GM19452 (cell line): ENCODE results near the gene PRDM2.

Source experiments
- ATAC-seq: cut with Tn5 transposase; IDR thresholded peaks from one replicate; pipeline ENCODE4 v1.9.1; 2021; ENCODE audit not compliant: unreplicated experiment

Gene PRDM2

DNA sequence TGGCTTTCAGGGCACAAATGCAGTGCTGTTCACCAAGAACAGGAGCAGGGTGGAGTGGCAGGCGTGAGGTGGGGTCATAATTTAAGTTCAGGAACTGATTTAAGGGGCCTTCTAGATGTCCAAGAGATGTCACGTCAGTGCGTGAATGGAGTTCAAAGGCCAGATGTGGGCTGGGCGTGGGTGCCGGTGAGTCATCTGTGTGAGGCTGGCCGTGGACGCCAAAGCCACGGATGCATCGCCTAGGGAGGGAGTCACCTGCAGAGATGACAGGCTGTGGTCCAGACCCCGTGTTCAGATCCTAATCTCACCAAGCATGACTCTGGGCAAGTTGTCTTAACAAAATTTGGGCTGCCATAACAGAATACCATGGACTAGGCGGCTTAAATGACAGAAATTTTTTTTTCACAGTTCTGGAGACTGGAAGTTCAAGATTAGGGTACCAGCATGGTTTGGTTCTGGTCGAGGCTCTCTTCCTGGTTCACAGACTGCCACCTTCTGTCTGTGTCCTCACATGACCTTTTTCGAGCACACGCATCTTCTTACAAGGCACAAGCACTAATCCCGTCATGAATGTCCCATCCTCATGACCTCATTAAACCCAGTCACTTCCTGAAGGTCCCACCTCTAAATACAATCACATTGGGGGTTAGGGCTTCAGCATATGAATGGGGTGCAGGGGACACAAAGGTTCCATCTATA, 109.6 kb downstream of the PRDM2 start:
- ATAC-seq: no peak

GRCh38 chr1:13812456-13813397, 112.7 kb downstream of the PRDM2 start:
- no peak for ATAC-seq

DNA sequence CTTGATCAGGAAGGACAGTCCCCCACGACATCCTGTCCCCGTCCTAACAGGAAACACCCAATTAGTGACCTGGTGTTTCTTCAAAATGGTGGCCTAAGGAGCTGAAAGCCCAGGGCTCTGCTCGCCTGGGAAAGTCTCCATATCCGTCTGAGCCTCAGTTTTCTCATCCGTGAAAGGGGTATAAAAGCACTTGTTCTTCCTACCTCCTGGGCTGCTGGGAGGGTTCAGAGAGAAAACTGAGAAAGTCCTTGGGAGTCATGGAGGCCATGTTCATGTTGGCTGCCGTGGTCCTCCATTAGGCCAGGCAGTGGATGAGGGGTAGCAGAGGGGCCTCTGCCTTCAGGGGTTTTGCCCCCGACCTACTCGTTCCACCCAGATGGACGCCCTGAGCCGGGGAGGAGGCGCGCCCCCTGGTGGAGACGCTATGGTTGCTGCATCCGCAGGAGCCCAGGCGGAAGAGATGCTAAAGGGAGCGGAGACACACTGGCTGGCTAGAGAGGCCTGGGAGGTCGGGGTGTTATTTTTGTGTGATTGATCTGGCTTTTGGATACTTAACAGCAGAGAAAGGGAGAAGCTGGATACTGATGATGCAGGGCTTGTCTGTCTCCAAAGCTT, 113.5 kb downstream of the PRDM2 start:
- ATAC-seq: no peak

DNA sequence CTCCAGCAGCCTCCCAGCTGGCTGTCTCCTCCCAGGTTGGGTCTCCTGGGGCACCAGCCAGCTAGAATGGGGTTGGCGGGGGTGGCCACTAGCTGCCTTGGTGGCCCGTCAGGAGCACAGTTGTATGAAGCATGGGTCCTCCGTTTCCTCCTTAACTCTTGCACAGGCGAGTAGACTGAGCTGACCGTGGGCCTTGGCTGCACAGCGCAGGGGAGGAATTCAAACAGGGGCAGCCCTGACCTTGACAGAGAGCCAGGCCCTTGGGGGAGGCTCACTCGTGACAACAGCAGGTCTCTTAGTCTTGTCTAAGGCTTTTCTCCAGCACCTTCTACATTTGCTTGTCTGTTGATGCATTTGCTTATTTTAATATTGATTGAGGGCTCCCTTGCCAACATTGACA, 114.1 kb downstream of the PRDM2 start:
- no peak for ATAC-seq

- no peak for ATAC-seq
Measured at GRCh38 chr1:13816016-13816760, 116.2 kb downstream of the PRDM2 start.

DNA sequence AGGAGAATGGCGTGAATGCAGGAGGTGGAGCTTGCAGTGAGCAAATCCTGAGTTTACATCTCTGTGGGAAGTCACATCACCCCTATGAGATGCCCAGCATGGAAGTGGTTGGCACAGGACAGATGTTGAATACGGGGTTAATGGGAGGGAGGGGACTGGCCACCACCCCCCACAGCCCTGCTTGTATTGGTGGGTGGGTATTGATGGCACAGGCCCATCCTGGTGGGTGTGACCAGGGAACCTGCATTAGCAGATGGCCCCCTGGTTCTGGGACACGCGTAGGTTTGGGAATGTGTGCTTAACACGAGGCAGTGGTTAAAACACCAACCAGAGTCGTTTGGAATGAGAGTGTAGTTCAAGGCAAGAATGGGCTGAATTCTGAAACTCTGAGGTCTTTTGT, 117.9 kb downstream of the PRDM2 start:
- ATAC-seq: no peak

DNA sequence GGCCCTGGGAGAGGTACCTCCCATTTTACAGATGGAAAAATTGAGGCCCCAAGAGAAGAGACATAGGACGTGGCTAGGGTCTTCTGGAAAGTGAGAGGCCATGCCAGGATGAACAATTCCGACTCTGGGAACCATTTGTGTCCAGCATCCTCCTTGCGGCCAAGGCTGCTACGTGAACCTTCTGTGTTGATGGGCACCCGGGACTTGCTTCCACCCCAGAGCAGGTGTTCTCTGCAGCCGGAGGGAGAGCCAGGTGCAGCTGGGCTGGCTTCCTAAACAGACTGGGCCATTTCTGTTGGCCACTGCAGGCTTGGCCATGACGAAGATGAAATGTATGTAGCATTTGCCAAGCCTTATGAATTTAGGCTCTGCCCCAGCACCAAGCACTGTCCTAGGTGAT, 118.9 kb downstream of the PRDM2 start:
- no peak for ATAC-seq

GRCh38 chr1:13819642-13820041, 119.7 kb downstream of the PRDM2 start:
- no peak for ATAC-seq

GRCh38 chr1:13820055-13820454, 120.1 kb downstream of the PRDM2 start:
- ATAC-seq: no peak

DNA sequence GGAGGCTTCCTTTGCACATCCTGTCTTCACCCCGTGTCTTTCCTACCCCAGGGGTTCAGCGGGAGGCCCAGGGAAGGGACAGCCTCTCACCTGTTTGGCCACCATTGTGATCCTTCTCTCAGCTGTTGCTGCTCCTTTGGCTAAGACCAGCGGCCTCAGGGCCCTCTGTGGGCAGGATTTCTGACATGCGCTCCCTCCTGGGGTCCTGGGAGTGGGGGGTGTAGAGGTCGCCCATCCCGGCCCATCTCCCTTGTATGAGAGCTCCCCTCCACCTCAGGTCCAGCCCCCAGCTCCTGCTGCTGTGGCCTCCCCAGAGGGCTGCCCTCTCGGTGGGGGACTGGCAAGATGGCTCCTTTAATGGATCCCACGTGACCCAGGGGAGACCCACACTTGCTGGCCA, 120.5 kb downstream of the PRDM2 start:
- no peak for ATAC-seq

DNA sequence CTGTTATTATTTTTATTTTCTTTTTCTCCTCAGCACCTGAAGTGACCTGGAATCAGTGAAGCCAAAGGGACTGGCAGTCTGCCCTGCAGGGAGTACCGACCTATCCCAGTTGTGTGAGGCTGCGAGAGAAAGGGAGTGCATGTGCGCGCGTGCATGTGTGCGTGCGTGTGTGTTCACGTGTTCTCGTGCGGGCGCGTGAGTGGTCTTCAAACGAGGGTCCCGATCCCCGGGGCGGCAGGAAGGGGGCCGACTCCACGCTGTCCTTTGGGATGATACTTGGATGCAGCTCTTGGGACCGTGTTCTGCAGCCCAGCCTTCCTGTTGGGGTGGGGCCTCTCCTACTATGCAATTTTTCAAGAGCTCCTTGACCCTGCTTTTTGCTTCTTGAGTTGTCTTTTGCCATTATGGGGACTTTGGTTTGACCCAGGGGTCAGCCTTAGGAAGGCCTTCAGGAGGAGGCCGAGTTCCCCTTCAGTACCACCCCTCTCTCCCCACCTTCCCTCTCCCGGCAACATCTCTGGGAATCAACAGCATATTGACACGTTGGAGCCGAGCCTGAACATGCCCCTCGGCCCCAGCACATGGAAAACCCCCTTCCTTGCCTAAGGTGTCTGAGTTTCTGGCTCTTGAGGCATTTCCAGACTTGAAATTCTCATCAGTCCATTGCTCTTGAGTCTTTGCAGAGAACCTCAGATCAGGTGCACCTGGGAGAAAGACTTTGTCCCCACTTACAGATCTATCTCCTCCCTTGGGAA, 123.3 kb downstream of the PRDM2 start:
- ATAC-seq: no peak

- ATAC-seq: no peak
Measured at GRCh38 chr1:13823936-13824335, 123.9 kb downstream of the PRDM2 start.

- no peak for ATAC-seq
Measured at GRCh38 chr1:13824626-13825025, 124.6 kb downstream of the PRDM2 start.

- ATAC-seq: no peak
Measured at GRCh38 chr1:13825033-13825432, 125.0 kb downstream of the PRDM2 start.

GRCh38 chr1:13826009-13826408, 126.0 kb downstream of the PRDM2 start:
- no peak for ATAC-seq

DNA sequence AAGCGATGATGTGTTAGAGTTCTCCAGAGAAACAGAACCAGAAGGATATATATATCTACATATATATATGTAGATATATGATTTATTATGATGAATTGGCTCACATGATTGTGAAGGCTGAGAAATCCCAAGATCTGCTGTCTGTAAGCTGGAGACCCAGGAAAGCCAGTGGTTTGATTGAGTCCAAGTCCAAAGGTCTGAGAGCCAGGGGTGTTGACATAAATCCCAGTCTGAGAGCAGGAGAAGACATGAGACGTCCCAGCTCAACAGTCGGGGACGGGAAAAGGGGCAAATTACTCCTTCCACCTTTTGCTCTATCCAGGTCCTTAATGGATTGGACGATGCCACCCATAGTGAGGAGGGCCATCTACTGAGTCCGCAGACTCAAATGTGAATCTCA, 126.6 kb downstream of the PRDM2 start:
- no peak for ATAC-seq

DNA sequence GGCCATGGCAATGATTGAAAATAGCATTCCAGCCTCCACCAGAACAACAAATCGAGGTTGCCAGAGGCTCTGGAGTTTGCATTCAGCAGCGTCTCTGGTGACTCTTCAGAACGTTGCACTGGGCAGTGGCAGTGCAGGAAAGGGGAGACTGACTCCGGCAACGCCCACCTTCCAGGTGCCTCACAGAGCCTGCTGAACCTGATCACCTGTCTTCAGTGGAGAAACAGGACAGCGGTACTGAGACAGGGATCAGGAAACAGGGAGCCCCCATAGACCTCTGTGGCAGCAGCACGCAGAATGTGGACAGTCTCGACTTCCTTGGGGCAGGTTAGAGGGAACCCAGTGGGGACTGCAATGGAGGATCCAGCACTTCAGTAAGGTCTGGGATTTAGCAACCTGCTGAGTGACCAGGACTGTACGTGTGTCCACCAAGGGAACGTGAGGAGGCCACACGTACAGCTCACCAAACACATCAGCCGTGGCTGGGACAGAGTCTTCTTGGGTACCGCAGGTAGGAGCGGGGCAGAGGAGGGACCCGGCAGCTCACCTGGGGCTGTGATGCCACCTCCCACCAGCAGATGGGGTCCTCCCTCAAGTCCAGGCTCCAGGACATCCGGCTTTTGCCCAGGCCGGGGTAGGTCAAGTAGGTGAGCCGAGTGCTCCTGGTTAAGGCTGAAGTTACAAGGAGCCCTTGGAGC, 128.6 kb downstream of the PRDM2 start:
- peak; percentile 74 for ATAC-seq

DNA sequence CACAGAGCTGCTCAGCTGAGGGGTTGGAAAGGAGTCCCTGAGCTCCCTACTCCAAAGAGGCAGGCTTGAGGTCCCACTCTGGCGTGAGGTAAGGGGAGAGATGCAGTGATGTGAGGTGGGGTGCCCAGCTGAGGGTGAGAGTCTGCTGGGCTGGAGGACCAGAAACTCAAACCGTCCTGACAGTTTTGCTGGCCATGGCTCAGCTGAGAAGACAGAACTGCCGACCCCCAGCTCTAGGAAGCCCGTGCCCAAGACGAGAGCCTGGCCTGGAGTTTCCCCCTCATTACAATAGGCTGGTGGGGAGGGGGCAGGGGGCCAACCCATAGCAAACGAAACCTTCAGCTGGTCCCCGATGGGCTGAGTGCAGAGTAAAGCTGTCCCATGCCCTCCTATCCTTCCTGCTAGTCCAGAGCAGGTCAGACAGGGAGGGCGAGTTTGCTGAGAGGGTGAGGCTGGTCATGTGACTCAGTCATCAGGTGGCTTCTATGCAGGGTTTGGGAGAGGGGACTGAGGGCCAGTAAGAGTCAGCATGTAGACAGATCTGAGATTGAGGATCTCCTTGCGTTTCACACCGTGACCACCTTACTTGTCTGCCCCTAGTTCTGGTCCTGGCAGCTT, 129.3 kb downstream of the PRDM2 start:
- no peak for ATAC-seq

DNA sequence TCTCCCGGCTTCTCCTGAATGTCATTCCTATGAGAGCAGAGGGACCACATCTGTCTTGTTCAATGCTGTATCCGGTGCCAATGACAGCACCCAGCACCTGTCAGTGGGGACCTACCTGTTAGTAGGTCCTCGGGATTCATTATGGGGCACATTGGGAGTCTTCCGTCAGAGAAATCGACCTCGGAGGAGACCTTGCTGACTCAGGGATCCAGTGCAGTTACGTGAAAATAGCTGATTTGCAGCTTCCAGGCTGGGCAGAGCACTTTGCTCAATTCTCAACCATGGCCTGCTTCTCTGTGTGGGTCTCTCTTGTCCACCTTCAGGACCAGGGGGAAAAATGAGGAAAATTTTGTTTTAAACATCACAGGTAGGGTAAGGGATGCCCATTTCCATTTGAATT, 130.2 kb downstream of the PRDM2 start:
- no peak for ATAC-seq
